Measurements from ENCODE around the gene TMEM140.

The TMEM140 gene

GRCh38 chr7:135213831-135214230, 66.0 kb downstream of the TMEM140 start:
- H3K4me3 ChIP-seq (ENCODE audit: low read depth in 1 of 2, low read length in 1 of 2) = no peak overlapping the region
- H3K4me1 ChIP-seq (ENCODE audit: control insufficient read depth in 1 of 2, insufficient read depth in 1 of 2, low read depth in 1 of 2, low read length in 1 of 2) = peaks cover 23 to 26% of the 10 kb centered on the region in 2 experiments
- TF ChIP-seq, protein P1, sequence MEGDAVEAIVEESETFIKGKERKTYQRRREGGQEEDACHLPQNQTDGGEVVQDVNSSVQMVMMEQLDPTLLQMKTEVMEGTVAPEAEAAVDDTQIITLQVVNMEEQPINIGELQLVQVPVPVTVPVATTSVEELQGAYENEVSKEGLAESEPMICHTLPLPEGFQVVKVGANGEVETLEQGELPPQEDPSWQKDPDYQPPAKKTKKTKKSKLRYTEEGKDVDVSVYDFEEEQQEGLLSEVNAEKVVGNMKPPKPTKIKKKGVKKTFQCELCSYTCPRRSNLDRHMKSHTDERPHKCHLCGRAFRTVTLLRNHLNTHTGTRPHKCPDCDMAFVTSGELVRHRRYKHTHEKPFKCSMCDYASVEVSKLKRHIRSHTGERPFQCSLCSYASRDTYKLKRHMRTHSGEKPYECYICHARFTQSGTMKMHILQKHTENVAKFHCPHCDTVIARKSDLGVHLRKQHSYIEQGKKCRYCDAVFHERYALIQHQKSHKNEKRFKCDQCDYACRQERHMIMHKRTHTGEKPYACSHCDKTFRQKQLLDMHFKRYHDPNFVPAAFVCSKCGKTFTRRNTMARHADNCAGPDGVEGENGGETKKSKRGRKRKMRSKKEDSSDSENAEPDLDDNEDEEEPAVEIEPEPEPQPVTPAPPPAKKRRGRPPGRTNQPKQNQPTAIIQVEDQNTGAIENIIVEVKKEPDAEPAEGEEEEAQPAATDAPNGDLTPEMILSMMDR (IDR thresholded peaks at IDR 0.05) = no peak
- H3K36me3 ChIP-seq = no peaks in the 10 kb centered on the region
- no peaks in the 10 kb centered on the region for H3K9me3 ChIP-seq
- H3K27ac ChIP-seq = no peak overlapping the region
- no peaks in the 10 kb centered on the region for H3K27me3 ChIP-seq

DNA sequence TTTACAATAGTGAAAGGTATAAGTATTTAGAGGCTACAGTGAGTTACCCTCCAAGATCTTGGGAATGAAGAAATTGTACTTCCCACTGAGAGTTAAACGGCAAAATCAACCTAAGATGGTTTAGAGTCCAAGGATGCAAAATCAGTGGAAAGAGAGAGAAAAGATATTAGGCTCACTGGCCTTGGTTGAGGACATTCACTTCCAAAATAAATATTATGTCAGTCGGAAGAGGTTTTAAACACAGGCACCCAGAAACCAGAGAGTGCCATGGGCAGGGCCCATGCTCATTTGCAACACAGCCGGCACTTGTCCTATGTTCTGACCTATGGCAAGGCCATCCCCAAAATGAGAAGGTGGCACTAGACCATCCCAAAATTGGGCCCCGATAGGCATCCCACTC, 67.3 kb downstream of the TMEM140 start:
- Histone ChIP-seq H3K27ac (no peak overlapping the region), H3K27me3 (no peaks in the 10 kb centered on the region), H3K9me3 (no peaks in the 10 kb centered on the region), H3K4me1 (ENCODE audit: control insufficient read depth in 1 of 2, insufficient read depth in 1 of 2, low read depth in 1 of 2, low read length in 1 of 2) (peaks cover 12 to 13% of the 10 kb centered on the region in 2 experiments), H3K4me3 (ENCODE audit: low read depth in 1 of 2, low read length in 1 of 2) (no peak overlapping the region), H3K36me3 (no peaks in the 10 kb centered on the region)
- TF ChIP-seq, protein P1 (IDR thresholded peaks at IDR 0.05) = no peak

- Histone ChIP-seq H3K27me3 (no peaks in the 10 kb centered on the region), H3K27ac (no peak overlapping the region), H3K36me3 (no peaks in the 10 kb centered on the region), H3K4me3 (ENCODE audit: low read depth in 1 of 2, low read length in 1 of 2) (no peak overlapping the region), H3K9me3 (no peaks in the 10 kb centered on the region), H3K4me1 (ENCODE audit: control insufficient read depth in 1 of 2, insufficient read depth in 1 of 2, low read depth in 1 of 2, low read length in 1 of 2) (peaks cover 7 to 8% of the 10 kb centered on the region in 2 experiments)
- TF ChIP-seq, protein P1 (IDR thresholded peaks at IDR 0.05) = no peak
Measured at GRCh38 chr7:135215698-135216097, 67.8 kb downstream of the TMEM140 start.

Data from neutrophil (primary cell).